IPS-18a (cell line): ENCODE results near the gene HSDL2.
"Not testable (repeated sequence)": the region's sequence is repeated elsewhere in the genome, so short reads cannot be mapped to it uniquely, and the experiment has no call there.

ENCODE experiments used
- H3K27ac ChIP-seq: one replicate; pipeline ENCODE4 v1.5.1; 2013; ENCODE audit warnings: low read length
- H3K27me3 ChIP-seq: one replicate; pipeline ENCODE4 v1.6.1; 2013; ENCODE audit warnings: mild to moderate bottlenecking, low read length; ENCODE audit not compliant: control insufficient read depth, insufficient read depth
- H3K36me3 ChIP-seq: one replicate; pipeline ENCODE4 v1.6.1; 2013; ENCODE audit warnings: low read depth, low read length; ENCODE audit not compliant: control insufficient read depth
- H3K4me1 ChIP-seq: one replicate; pipeline ENCODE4 v1.6.1; 2013; ENCODE audit warnings: low read depth, low read length; ENCODE audit not compliant: control insufficient read depth
- H3K4me3 ChIP-seq: one replicate; pipeline ENCODE4 v1.5.1; 2013; ENCODE audit warnings: low read length
- H3K9ac ChIP-seq: one replicate; pipeline ENCODE4 v1.6.1; 2013; ENCODE audit warnings: mild to moderate bottlenecking, low read length, moderate library complexity
- H3K9me3 ChIP-seq: one replicate; pipeline ENCODE4 v1.6.1; 2013; ENCODE audit warnings: low read depth, low read length; ENCODE audit not compliant: control insufficient read depth

Gene HSDL2

DNA sequence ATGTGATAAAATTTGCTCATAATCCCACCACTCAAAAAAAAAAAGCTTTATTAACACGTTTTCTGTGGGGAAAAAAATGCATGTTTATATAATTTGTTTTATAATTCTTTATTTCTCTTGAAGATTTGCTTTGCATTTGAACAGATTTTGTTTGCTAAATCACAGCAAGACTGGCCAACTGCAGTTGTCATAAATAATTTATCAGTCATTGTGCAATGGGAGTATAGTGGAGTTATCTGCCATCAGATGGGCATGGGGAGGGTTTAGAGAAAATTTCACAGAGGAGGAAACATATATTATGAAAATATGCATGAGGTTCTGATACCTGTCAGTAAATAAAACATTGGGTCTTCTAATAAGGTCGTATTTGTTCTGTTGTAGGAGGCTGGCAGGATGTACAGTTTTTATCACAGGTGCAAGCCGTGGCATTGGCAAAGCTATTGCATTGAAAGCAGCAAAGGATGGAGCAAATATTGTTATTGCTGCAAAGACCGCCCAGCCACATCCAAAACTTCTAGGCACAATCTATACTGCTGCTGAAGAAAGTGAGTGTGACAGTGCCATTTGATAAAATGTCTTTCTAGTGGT lies 23.8 kb downstream of the HSDL2 start:
- Histone ChIP-seq H3K9ac (no peak overlapping the region), H3K36me3 (peaks cover 4% of the 10 kb centered on the region)

GRCh38 chr9:112404508-112404932 lies 24.6 kb downstream of the HSDL2 start:
- no peaks in the 10 kb centered on the region for H3K4me1 ChIP-seq
- H3K4me3 ChIP-seq = no peak overlapping the region
- no peaks in the 10 kb centered on the region for H3K9me3 ChIP-seq
- no peak overlapping the region for H3K9ac ChIP-seq
- peaks cover 4% of the 10 kb centered on the region for H3K36me3 ChIP-seq
- no peaks in the 10 kb centered on the region for H3K27me3 ChIP-seq
- no peak overlapping the region for H3K27ac ChIP-seq

More for the DNA sequence above, 23.8 kb downstream of the HSDL2 start:
- Histone ChIP-seq H3K27ac (no peak overlapping the region), H3K4me3 (no peak overlapping the region), H3K27me3 (no peaks in the 10 kb centered on the region), H3K9me3 (no peaks in the 10 kb centered on the region), H3K4me1 (no peaks in the 10 kb centered on the region)

DNA sequence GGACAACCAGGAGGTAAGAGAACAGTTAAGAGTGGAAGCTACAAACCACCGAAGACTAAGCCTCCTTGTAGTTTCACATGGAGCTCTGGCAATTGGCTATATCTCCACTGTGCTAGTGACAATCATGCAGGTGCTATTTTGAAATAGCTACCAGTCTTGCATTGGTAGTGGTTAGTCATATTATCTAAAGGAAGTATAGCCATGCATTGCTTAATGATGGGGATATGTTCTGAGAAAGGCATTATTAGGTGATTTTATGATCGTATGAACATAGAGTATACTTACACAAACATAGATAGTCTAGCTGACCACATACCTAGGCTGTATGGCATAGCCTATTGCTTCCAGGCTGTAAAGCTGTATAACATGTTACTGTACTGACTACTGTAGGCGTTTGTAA lies 28.4 kb downstream of the HSDL2 start:
- H3K9me3 ChIP-seq = no peaks in the 10 kb centered on the region
- peaks cover 4% of the 10 kb centered on the region for H3K36me3 ChIP-seq
- H3K4me3 ChIP-seq = no peak overlapping the region
- H3K27me3 ChIP-seq = no peaks in the 10 kb centered on the region
- no peak overlapping the region for H3K27ac ChIP-seq
- no peak overlapping the region for H3K9ac ChIP-seq
- H3K4me1 ChIP-seq = no peaks in the 10 kb centered on the region

DNA sequence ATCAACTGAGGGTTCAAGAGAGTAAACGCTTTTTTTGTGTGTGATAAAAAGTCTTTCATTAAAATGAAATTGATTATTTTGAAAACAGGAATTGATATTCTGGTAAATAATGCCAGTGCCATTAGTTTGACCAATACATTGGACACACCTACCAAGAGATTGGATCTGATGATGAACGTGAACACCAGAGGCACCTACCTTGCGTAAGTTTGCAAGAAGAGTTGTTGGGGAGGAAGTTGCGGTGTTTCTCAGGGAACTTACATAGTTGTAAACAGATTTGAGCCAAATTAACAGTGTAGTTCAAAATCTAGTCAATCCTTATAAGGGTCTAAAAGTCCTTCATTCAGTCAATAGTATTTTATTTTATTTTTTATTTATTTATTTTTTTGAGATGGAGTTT lies 28.9 kb downstream of the HSDL2 start:
- Histone ChIP-seq H3K4me1 (no peaks in the 10 kb centered on the region), H3K27me3 (no peaks in the 10 kb centered on the region), H3K9ac (no peak overlapping the region), H3K4me3 (no peak overlapping the region), H3K9me3 (no peaks in the 10 kb centered on the region), H3K36me3 (peaks cover 4% of the 10 kb centered on the region), H3K27ac (no peak overlapping the region)

DNA sequence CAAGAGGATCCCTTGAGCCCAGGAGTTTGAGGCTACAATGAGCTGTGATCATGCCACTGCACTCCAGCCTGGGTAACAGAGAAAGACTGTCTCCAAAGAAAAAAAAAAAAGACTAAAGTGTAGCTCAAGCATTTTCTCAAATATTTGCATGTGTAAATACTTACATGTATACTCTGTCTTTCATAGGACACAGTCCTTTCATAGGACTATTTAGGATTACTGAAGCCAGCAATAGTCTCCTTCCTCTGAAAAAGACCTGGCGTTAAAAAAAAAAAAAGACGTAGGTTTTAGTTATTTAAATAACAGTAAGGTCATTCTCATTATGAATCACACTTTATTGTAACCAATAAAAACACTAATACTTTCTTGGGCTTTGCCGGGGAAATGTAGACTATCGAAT lies 29.9 kb downstream of the HSDL2 start:
- Histone ChIP-seq H3K9ac (no peak overlapping the region), H3K4me3 (no peak overlapping the region), H3K27me3 (no peaks in the 10 kb centered on the region), H3K9me3 (no peaks in the 10 kb centered on the region), H3K4me1 (no peaks in the 10 kb centered on the region), H3K36me3 (peaks cover 4% of the 10 kb centered on the region), H3K27ac (no peak overlapping the region)

- no peaks in the 10 kb centered on the region for H3K4me1 ChIP-seq
- no peak overlapping the region for H3K27ac ChIP-seq
- H3K9me3 ChIP-seq = no peaks in the 10 kb centered on the region
- H3K27me3 ChIP-seq = no peaks in the 10 kb centered on the region
- peaks cover 4% of the 10 kb centered on the region for H3K36me3 ChIP-seq
- H3K9ac ChIP-seq = no peak overlapping the region
- H3K4me3 ChIP-seq = no peak overlapping the region
These were observed 31.7 kb downstream of the HSDL2 start for GRCh38 chr9:112411626-112412027.

DNA sequence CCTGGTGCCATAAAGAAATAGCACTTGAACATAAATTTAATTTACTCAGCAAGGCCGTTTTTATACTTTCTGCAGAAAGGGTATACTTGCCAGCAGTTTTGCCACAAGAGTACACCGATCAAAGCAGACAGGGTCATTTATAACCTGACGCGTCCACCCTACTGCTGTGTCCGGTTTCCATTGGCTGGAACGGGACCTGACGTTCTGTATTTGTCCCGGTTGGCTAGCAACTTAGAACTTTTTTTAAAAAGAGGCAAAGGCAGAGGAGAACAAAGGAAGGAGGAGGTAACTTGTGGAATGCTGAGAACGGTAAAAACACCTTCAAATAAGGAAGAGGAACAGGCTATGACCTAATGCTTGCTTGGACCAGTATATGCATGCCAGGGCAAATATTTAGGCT lies 33.8 kb downstream of the HSDL2 start:
- H3K9ac ChIP-seq, H3K9me3 ChIP-seq, H3K27ac ChIP-seq, H3K36me3 ChIP-seq, H3K4me1 ChIP-seq, H3K27me3 ChIP-seq, H3K4me3 ChIP-seq: not testable (repeated sequence)

DNA sequence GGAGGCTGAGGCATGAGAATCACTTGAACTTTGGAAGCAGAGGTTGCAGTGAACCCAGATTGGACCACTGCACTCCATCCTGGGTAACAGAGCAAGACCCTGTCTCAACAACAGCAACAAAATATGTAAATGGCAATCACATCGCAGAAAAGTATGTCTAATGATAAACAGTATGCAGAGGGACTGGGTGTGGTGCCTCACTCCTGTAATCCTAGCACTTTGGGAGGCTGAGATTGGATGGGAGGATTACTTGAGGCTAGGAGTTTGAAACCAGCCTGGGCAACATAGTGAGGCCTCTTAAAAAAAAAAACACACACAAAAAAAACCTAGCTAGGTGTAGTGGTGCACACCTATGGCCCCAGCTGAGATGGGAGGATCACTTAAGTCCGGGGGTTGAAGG lies 40.3 kb downstream of the HSDL2 start:
- H3K9me3 ChIP-seq = no peaks in the 10 kb centered on the region
- no peak overlapping the region for H3K27ac ChIP-seq
- no peak overlapping the region for H3K9ac ChIP-seq
- H3K36me3 ChIP-seq = no peaks in the 10 kb centered on the region
- H3K27me3 ChIP-seq = no peaks in the 10 kb centered on the region
- H3K4me1 ChIP-seq = no peaks in the 10 kb centered on the region
- no peak overlapping the region for H3K4me3 ChIP-seq

- H3K4me3 ChIP-seq = no peak overlapping the region
- no peaks in the 10 kb centered on the region for H3K4me1 ChIP-seq
- H3K27me3 ChIP-seq = no peaks in the 10 kb centered on the region
- no peak overlapping the region for H3K9ac ChIP-seq
- H3K27ac ChIP-seq = no peak overlapping the region
- H3K9me3 ChIP-seq = no peaks in the 10 kb centered on the region
- H3K36me3 ChIP-seq = no peaks in the 10 kb centered on the region
These were observed 41.9 kb downstream of the HSDL2 start for GRCh38 chr9:112421771-112422222.

DNA sequence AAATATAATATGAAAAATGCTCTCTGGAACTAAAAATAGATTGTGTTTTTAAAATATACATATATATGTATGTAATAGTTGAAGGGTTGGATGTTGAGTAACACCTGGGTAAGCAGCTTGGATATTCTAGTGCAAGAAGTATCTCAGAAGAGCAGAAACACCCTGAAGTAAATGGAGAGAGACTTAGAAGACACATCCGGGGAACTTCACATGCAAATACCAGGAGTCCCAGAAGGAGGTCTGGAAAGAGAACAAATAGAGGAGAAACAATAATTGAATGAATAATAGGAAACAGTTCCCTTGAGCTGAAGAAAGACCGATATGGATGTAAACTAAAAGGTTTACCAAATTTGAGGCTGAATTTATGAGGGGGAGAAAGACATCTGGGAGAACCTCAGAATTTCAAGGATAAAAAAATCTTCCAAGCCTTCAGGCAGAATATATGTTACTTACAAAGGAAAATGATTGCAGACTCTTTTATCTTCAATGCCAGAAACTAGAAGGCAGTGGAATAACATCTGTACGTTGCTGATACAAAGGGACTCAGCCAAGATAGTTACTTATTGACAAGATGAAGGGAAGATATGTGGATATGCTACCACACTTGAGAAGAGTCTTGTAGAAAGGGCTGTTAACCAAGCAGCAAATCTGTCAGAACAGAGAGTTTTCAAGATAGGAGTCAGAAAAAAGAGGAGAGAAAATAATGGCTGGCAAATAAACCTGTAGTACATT lies 42.7 kb downstream of the HSDL2 start:
- Histone ChIP-seq H3K9me3 (no peaks in the 10 kb centered on the region), H3K27me3 (no peaks in the 10 kb centered on the region), H3K4me3 (no peak overlapping the region), H3K36me3 (no peaks in the 10 kb centered on the region), H3K4me1 (no peaks in the 10 kb centered on the region), H3K27ac (no peak overlapping the region), H3K9ac (no peak overlapping the region)

DNA sequence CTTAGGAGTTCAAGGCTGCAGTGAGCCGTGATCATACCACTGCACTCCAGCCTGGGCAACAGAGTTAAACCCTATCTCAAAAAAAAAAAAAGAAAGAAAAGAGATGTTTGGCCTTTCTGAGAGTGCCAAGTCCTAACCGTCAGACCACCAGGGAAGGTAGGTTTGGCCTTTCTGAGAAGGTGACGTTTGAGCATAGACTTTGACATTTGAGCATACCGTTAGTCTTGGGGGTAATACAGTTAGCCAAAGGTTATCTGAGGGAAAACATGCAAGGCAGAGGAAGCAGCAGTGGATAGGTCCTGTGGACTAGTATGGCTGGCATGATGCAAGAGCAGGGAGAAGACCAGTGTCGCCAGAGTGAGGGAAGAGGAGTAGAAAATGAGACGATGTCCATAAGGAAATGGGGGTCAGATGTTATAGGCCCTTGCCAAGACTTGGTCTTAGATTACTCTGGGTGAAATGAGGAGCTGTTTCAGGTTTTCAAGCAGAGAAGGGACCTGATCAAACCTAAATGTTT lies 50.2 kb downstream of the HSDL2 start:
- Histone ChIP-seq H3K4me3 (no peak overlapping the region), H3K9me3 (no peaks in the 10 kb centered on the region), H3K27ac (no peak overlapping the region), H3K36me3 (no peaks in the 10 kb centered on the region), H3K4me1 (no peaks in the 10 kb centered on the region), H3K27me3 (no peaks in the 10 kb centered on the region), H3K9ac (no peak overlapping the region)
